Stimulated activated CD8-positive, alpha-beta memory T cell treated with anti-CD3 and anti-CD28 coated beads, Interleukin-15, amount 100 ng/mL, for 1 hour (primary cell): Measurements from ENCODE around the gene ATP2C2.
A peak's percentile ranks its signal among the peaks of the same experiment; 100 is the strongest.

Experiments
- DNase-seq: peaks from one replicate; pipeline ENCODE4 v3.0.0-alpha.2; 2020; ENCODE audit warnings: low read depth

Gene ATP2C2

GRCh38 chr16:84497418-84498222 is 129.3 kb downstream of the ATP2C2 start:
- DNase-seq = no peak

- DNase-seq = no peak
Observed at GRCh38 chr16:84498223-84498610, 129.9 kb downstream of the ATP2C2 start.

GRCh38 chr16:84498859-84499620 is 130.7 kb downstream of the ATP2C2 start:
- no peak for DNase-seq

- DNase-seq = no peak
Observed at GRCh38 chr16:84499638-84500037, 131.3 kb downstream of the ATP2C2 start.

- no peak for DNase-seq
Observed at GRCh38 chr16:84500531-84500930, 132.2 kb downstream of the ATP2C2 start.

GRCh38 chr16:84501077-84501735 is 132.9 kb downstream of the ATP2C2 start:
- no peak for DNase-seq

- no peak for DNase-seq
Observed at GRCh38 chr16:84502075-84502474, 133.7 kb downstream of the ATP2C2 start.

GRCh38 chr16:84502581-84502980 is 134.2 kb downstream of the ATP2C2 start:
- no peak for DNase-seq

GRCh38 chr16:84503751-84504395 is 135.5 kb downstream of the ATP2C2 start:
- no peak for DNase-seq

GRCh38 chr16:84504420-84505248 is 136.3 kb downstream of the ATP2C2 start, which contains the start of gene MEAK7:
TSS of gene MEAK7 (minus strand) at chr16:84504659. CDS start at chr16:84498086, 6,573 bp downstream.
- DNase-seq = peak; percentile 96

- DNase-seq = no peak
Observed at GRCh38 chr16:84505249-84506187, 137.2 kb downstream of the ATP2C2 start.

- no peak for DNase-seq
Observed at GRCh38 chr16:84507011-84507982, 139.0 kb downstream of the ATP2C2 start.

GRCh38 chr16:84508502-84508901 is 140.2 kb downstream of the ATP2C2 start:
- DNase-seq = no peak

GRCh38 chr16:84509032-84509950 is 141.0 kb downstream of the ATP2C2 start:
- DNase-seq = no peak

GRCh38 chr16:84511180-84511800 is 143.0 kb downstream of the ATP2C2 start:
- peak; percentile 82 for DNase-seq

GRCh38 chr16:84511831-84512230 is 143.5 kb downstream of the ATP2C2 start:
- DNase-seq = no peak

GRCh38 chr16:84513123-84513522 is 144.8 kb downstream of the ATP2C2 start:
- no peak for DNase-seq
